MM.1S (cell line): ENCODE measurements around the gene TEX19.
A peak's percentile ranks its signal among the peaks of the same experiment; 100 is the strongest.

Source experiments
- DNase-seq: peaks from one replicate; pipeline ENCODE4 v3.0.0-alpha.2; 2015
- H2AFZ ChIP-seq: fragments of 300-600 bp; sonication (generic); 2 replicates; pipeline ENCODE4 v1.6.0; 2016; ENCODE audit warnings: antibody characterized with exemption, low read length
- H3F3A ChIP-seq: fragments of 300-600 bp; sonication (generic); 2 replicates; pipeline ENCODE4 v1.6.1; 2016; ENCODE audit warnings: mild to moderate bottlenecking, antibody characterized with exemption, low read length, moderate library complexity, mixed read lengths; ENCODE audit not compliant: insufficient read depth
- H3K27ac ChIP-seq: fragments of 300-600 bp; sonication (generic); 2 replicates; pipeline ENCODE4 v1.5.1; 2016; ENCODE audit warnings: mild to moderate bottlenecking, low read length
- H3K27me3 ChIP-seq: fragments of 300-600 bp; sonication (generic); replicated peaks from 2 replicates; pipeline ENCODE4 v1.6.0; 2016; ENCODE audit warnings: low read length; ENCODE audit not compliant: insufficient read depth
- H3K36me3 ChIP-seq: fragments of 300-600 bp; sonication (generic); replicated peaks from 2 replicates; pipeline ENCODE4 v1.6.1; 2016; ENCODE audit warnings: mild to moderate bottlenecking, low read length, mixed read lengths; ENCODE audit not compliant: insufficient read depth
- H3K4me1 ChIP-seq: fragments of 300-600 bp; sonication (generic); 2 replicates; pipeline ENCODE4 v1.6.1; 2016; ENCODE audit warnings: low read length, mixed read lengths
- H3K4me2 ChIP-seq: fragments of 300-600 bp; sonication (generic); 2 replicates; pipeline ENCODE4 v1.6.0; 2016; ENCODE audit warnings: low read depth, low read length
- H3K4me3 ChIP-seq: fragments of 300-600 bp; sonication (generic); 2 replicates; pipeline ENCODE4 v1.5.1; 2016; ENCODE audit warnings: low read length, mixed read lengths
- H3K79me2 ChIP-seq: fragments of 300-600 bp; sonication (generic); 2 replicates; pipeline ENCODE4 v1.6.1; 2016; ENCODE audit warnings: mixed run types, low read length, mixed read lengths
- H3K9ac ChIP-seq: fragments of 300-600 bp; sonication (generic); 2 replicates; pipeline ENCODE4 v1.6.1; 2016; ENCODE audit warnings: low read length, mixed read lengths
- H3K9me2 ChIP-seq: fragments of 300-600 bp; sonication (generic); replicated peaks from 2 replicates; pipeline ENCODE4 v1.6.1; 2016; ENCODE audit warnings: mild to moderate bottlenecking, low read length, mixed read lengths; ENCODE audit not compliant: insufficient read depth
- H3K9me3 ChIP-seq: fragments of 300-600 bp; sonication (generic); replicated peaks from 2 replicates; pipeline ENCODE4 v1.6.1; 2016; ENCODE audit warnings: mild to moderate bottlenecking, low read length, mixed read lengths; ENCODE audit not compliant: insufficient read depth
- H4K20me1 ChIP-seq: fragments of 300-600 bp; sonication (generic); 2 replicates; pipeline ENCODE4 v1.6.1; 2016; ENCODE audit warnings: mild to moderate bottlenecking, low read length, moderate library complexity, mixed read lengths; ENCODE audit not compliant: insufficient read depth
- EZH2 ChIP-seq: fragments of 300-600 bp; sonication (generic); optimal IDR thresholded peaks from 2 replicates; pipeline ENCODE3; 2017; ENCODE audit warnings: low read depth, mild to moderate bottlenecking, antibody characterized with exemption, low read length, mixed read lengths
- EZH2phosphoT487 ChIP-seq: fragments of 300-600 bp; sonication (generic); IDR thresholded peaks from 2 replicates; pipeline ENCODE4 v1.6.1; 2018; ENCODE audit warnings: antibody characterized with exemption, low read length
- TF ChIP-seq, protein P1 (sequence below): fragments of 300-600 bp; sonication (generic); IDR thresholded peaks from 2 replicates; pipeline ENCODE4 v1.5.1; 2016; ENCODE audit warnings: antibody characterized with exemption, low read length, mixed read lengths

TEX19 gene

GRCh38 chr17:82350182-82351030 is 8.6 kb upstream of the TEX19 start:
- Histone ChIP-seq H3K9me3 (no peaks in the 10 kb centered on the region), H3K4me3 (peak overlapping the region; percentile 28), H3K27ac (peak overlapping the region; percentile 99), H3K36me3 (no peaks in the 10 kb centered on the region), H4K20me1 (no peaks in the 10 kb centered on the region), H3K27me3 (no peaks in the 10 kb centered on the region), H2AFZ (peak overlapping the region; percentile 30; the same call in 1 of the 2 replicates), H3F3A (peaks cover 24% of the 10 kb centered on the region), H3K4me1 (peaks cover 26% of the 10 kb centered on the region), H3K9ac (peak overlapping the region; percentile 93), H3K9me2 (no peaks in the 10 kb centered on the region), H3K4me2 (peak overlapping the region; percentile 80), H3K79me2 (no peaks in the 10 kb centered on the region)
- DNase-seq: peak; percentile 96
- TF ChIP-seq EZH2phosphoT487: no peak
- TF ChIP-seq, protein P1, sequence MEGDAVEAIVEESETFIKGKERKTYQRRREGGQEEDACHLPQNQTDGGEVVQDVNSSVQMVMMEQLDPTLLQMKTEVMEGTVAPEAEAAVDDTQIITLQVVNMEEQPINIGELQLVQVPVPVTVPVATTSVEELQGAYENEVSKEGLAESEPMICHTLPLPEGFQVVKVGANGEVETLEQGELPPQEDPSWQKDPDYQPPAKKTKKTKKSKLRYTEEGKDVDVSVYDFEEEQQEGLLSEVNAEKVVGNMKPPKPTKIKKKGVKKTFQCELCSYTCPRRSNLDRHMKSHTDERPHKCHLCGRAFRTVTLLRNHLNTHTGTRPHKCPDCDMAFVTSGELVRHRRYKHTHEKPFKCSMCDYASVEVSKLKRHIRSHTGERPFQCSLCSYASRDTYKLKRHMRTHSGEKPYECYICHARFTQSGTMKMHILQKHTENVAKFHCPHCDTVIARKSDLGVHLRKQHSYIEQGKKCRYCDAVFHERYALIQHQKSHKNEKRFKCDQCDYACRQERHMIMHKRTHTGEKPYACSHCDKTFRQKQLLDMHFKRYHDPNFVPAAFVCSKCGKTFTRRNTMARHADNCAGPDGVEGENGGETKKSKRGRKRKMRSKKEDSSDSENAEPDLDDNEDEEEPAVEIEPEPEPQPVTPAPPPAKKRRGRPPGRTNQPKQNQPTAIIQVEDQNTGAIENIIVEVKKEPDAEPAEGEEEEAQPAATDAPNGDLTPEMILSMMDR: peak; percentile 62
- no peak for TF ChIP-seq EZH2

DNA sequence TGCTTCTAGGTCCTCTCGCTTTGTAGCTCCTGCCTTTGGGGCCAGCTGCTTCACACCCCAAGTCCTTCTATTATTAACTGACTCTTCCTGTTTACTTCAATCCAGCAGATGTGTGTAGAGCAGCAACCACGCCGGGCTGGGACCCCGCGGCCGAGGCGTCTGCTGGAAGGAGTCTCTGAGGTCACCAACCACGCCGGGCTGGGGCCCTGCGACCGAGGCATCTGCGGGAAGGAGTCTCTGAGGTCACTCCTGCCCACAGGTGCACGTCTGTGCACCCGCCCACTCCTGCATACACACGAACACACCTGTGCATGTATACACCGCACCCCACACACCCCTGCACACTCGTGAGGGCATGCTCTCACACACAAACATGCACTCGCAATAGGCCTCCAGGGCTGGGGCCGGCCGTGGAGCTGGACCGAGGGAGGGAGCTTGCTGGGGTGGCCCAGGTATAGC is 7.8 kb upstream of the TEX19 start:
- H3K9ac ChIP-seq: peak overlapping the region; percentile 93
- peaks cover 35% of the 10 kb centered on the region for H3K4me1 ChIP-seq
- no peak for TF ChIP-seq EZH2phosphoT487
- no peak for TF ChIP-seq EZH2
- TF ChIP-seq, protein P1: no peak
- no peaks in the 10 kb centered on the region for H3K9me2 ChIP-seq
- H3K4me2 ChIP-seq: peak overlapping the region; percentile 80
- H3K36me3 ChIP-seq: no peaks in the 10 kb centered on the region
- H3K79me2 ChIP-seq: no peaks in the 10 kb centered on the region
- H4K20me1 ChIP-seq: no peaks in the 10 kb centered on the region
- peaks cover 24% of the 10 kb centered on the region for H3F3A ChIP-seq
- peak overlapping the region; percentile 28; the same call in 1 of the 2 replicates for H3K4me3 ChIP-seq
- no peaks in the 10 kb centered on the region for H3K27me3 ChIP-seq
- peak overlapping the region; percentile 60; the same call in 1 of the 2 replicates for H2AFZ ChIP-seq
- peak overlapping the region; percentile 99 for H3K27ac ChIP-seq
- DNase-seq: peak; percentile 98
- H3K9me3 ChIP-seq: no peaks in the 10 kb centered on the region

DNA sequence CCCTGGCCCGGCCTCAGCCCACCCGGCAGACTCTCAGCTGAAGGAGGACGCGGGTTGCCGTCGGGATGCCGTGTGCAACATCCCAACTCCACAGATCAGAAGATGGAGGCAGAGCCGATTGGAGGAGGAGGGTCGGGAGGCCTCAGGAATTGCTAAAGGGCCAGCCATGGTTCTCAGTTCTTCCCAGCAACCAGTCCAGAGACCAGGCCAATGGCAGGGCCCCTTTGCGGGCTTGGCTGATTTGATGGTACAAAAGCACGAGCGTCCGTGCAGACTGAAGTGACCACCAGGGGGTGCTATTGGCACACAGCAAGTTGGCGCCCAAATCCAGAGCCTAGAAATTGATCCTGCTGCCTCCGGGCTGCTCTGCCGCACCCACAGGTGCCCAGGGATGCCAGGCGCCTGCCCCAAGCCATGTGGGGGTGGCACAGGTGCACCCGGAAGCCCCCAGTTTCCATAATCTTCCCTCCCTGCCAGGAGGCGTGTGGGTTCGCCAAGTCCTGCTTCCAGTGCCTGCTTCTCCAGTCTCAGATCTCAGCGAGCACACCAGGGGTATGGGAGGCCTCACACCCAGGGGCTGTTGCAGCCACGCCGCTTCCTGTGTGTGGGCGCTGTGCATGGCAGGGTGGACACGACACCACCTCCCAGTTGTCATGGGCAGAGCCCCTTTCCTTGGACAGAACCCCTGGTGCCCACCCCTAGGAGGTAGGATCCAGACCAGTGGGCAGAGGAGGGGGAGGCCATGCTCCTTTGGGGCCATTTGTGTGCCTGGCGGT is 7.1 kb upstream of the TEX19 start:
- TF ChIP-seq EZH2phosphoT487: no peak
- TF ChIP-seq, protein P1: peak; percentile 93
- peak; percentile 93 for DNase-seq
- H3K4me3 ChIP-seq: peak overlapping the region; percentile 24
- H4K20me1 ChIP-seq: no peaks in the 10 kb centered on the region
- H3K4me2 ChIP-seq: peak overlapping the region; percentile 80
- H3F3A ChIP-seq: peaks cover 24% of the 10 kb centered on the region
- no peaks in the 10 kb centered on the region for H3K36me3 ChIP-seq
- no peaks in the 10 kb centered on the region for H3K9me3 ChIP-seq
- H3K27me3 ChIP-seq: no peaks in the 10 kb centered on the region
- H3K9me2 ChIP-seq: no peaks in the 10 kb centered on the region
- H3K4me1 ChIP-seq: peaks cover 41% of the 10 kb centered on the region
- peak overlapping the region; percentile 99 for H3K27ac ChIP-seq
- H3K9ac ChIP-seq: peak overlapping the region; percentile 78
- H2AFZ ChIP-seq: peak overlapping the region; percentile 60
- H3K79me2 ChIP-seq: no peaks in the 10 kb centered on the region
